Subcutaneous abdominal adipose tissue (tissue), 5 donors: ENCODE results near the gene SHH.

Experiments
- H3K27ac ChIP-seq: one replicate; pipeline ENCODE4 v1.7.0; 2013; ENCODE audit warnings: low read depth, mild to moderate bottlenecking, inconsistent platforms, low read length, moderate library complexity
- H3K27me3 ChIP-seq, 5 donors: one replicate each; pipeline ENCODE4 v1.7.0; 2013; ENCODE audit warnings: low read length in 5 of 5, inconsistent platforms in 1 of 5; ENCODE audit not compliant: control insufficient read depth in 5 of 5, insufficient read depth in 4 of 5
- H3K36me3 ChIP-seq, 5 donors: one replicate each; pipeline ENCODE4 v1.7.0; 2013; ENCODE audit warnings: low read length in 5 of 5; ENCODE audit not compliant: control insufficient read depth in 5 of 5, insufficient read depth in 5 of 5
- H3K4me1 ChIP-seq, 5 donors: one replicate each; pipeline ENCODE4 v1.7.0; 2013; ENCODE audit warnings: low read length in 5 of 5, mild to moderate bottlenecking in 3 of 5, moderate library complexity in 1 of 5; ENCODE audit not compliant: control insufficient read depth in 5 of 5, insufficient read depth in 5 of 5
- H3K4me3 ChIP-seq, 5 donors: one replicate each; pipeline ENCODE4 v1.7.0; 2013; ENCODE audit warnings: low read length in 5 of 5, low read depth in 1 of 5
- H3K9ac ChIP-seq, 5 donors: one replicate each; pipeline ENCODE4 v1.7.0; 2013; ENCODE audit warnings: low read length in 5 of 5, mild to moderate bottlenecking in 4 of 5, moderate library complexity in 3 of 5
- H3K9me3 ChIP-seq, 5 donors: one replicate each; pipeline ENCODE4 v1.7.0; 2013; ENCODE audit warnings: low read length in 5 of 5; ENCODE audit not compliant: control insufficient read depth in 5 of 5
- donor health status: healthy.
- donor health status: healthy.
- donor health status: healthy.
- donor health status: healthy.
- donor health status: healthy.

The SHH gene

DNA sequence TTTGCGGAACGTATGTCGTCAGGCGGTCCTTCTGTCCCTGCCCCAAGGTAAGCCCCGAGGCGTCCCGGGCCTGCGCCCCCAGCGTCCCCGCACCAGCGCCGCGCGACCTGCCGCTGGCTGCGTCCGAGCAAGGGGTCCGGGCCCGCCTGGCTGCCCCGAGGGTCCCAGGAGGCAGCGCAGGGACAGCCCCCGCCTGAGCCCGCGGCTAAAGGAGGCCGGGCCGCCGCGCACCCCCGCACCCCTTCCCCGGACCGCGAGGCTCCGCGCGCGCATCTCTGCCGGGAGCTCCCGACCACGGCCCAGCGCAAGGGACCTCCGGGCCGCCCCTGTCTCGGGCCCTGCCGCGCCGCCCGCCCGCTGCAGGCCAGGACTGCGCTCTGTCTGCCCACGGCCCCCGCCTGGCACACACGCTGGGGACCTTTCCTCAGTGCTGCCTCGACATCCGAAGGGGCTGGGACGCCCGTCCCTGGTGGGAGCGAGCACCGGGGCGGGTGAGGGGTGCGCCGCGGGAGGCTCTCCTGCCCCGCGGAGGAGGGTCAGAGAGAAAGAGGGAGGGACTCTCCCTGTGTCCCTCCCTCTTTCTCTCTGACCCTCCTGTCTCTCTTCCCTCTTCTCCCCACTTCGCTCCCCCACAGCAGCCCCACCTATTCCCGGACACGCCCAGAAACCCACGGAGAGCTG lies 25.0 kb downstream of the SHH start:
- Histone ChIP-seq H3K4me1 (peaks cover 0 to 15% (median 10%) of the 10 kb centered on the region in 5 donors), H3K27ac (no peak overlapping the region), H3K9ac (peak overlapping the region in 3 of 5 donors; percentile 25 to 58 (median 37)), H3K9me3 (peaks cover 0 to 5% (median 0%) of the 10 kb centered on the region in 5 donors), H3K27me3 (peaks cover 0 to 4% (median 0%) of the 10 kb centered on the region in 5 donors), H3K4me3 (peak overlapping the region; percentile 40 to 66 (median 58)), H3K36me3 (peaks cover 0 to 23% (median 14%) of the 10 kb centered on the region in 5 donors)

DNA sequence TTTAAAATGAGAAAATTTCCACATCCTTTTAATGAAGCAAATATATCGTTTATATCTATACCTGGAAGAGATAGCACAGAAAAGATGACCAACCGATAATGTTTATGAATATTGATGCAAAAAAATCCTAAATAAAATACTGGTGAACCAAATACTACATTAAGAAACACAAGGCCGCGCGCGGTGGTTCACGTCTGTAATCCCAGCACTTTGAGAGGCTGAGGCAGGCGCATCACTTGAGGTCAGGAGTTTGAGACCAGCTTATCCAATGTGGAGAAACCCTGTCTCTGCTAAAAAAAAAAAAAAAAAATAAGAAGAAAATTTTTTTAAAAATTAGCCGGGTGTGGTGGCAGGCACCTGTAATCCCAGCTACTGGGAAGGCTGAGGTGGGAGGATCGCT lies 25.8 kb downstream of the SHH start:
- Histone ChIP-seq H3K4me1 (peaks cover 0 to 15% (median 10%) of the 10 kb centered on the region in 5 donors), H3K9me3 (peaks cover 0 to 2% (median 0%) of the 10 kb centered on the region in 5 donors), H3K36me3 (peaks cover 0 to 26% (median 18%) of the 10 kb centered on the region in 5 donors), H3K27ac (no peak overlapping the region), H3K4me3 (peak overlapping the region in 1 of 5 donors; percentile 66), H3K27me3 (peaks cover 0 to 4% (median 0%) of the 10 kb centered on the region in 5 donors), H3K9ac (no peak overlapping the region)

DNA sequence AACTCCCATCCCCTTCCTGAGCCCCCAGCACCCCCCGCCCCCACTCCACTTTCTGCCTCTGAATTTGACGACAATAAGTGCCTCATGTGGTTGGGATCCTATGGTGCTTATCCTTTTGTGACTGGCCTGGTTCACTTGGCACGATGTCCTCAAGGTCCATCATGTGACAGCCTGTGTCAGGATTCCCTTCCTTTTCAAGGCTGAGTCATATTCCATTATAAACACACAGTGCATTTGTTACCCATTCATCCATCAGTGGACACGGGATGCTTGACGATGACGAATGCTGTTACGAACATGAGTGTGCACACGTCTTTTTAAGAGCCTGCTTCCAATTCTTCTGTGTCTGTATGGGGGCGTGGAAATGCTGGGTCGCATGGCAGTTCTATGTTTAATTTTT lies 26.7 kb downstream of the SHH start:
- no peak overlapping the region for H3K27ac ChIP-seq
- H3K4me3 ChIP-seq: no peak overlapping the region
- H3K36me3 ChIP-seq: peaks cover 0 to 36% (median 27%) of the 10 kb centered on the region in 5 donors
- H3K27me3 ChIP-seq: peaks cover 0 to 4% (median 0%) of the 10 kb centered on the region in 5 donors
- H3K9ac ChIP-seq: no peak overlapping the region
- no peaks in the 10 kb centered on the region for H3K9me3 ChIP-seq
- peaks cover 0 to 15% (median 10%) of the 10 kb centered on the region in 5 donors for H3K4me1 ChIP-seq

DNA sequence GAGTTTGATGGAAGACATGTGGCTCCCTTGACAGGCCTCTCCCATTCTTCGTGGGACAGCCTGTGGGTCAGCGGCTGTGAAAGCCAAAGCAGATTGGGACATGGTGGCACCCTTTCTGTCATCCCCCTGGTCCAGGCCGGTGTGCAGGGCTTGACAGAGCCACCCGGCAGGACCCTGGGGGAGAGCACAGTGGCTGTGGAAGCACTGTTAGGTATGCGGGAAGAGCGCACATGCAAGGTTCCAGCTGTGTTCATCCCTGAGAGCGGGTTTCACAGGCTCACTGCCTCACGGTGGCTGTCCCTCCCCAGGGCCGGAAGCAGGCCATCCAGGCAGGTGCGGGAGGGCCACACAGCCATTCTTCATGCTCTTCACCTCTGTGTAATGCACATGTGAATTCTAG lies 29.8 kb downstream of the SHH start:
- Histone ChIP-seq H3K9me3 (no peaks in the 10 kb centered on the region), H3K36me3 (peaks cover 0 to 55% (median 52%) of the 10 kb centered on the region in 5 donors), H3K4me3 (no peak overlapping the region), H3K4me1 (peaks cover 0 to 8% (median 5%) of the 10 kb centered on the region in 5 donors), H3K27me3 (peaks cover 0 to 4% (median 0%) of the 10 kb centered on the region in 5 donors), H3K27ac (no peak overlapping the region), H3K9ac (no peak overlapping the region)

DNA sequence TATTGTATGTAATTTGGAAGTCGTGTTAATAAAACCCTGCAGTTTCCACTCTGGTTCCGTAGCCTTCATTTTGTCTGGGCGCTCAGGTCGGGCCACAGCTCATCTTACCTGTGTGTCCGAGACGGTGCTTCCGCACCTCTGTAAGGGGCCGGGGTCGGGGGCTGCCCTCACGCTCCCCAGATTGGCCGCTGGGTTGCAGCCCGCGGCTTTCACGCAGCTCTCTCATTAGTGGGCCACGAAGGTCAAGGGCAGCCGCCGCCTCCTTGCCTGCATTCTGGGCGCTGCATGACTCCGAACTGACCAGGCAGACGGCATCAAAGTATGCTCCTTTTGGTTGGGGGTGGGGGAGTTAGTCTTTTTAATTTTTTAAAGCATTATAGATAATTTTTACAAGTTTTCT lies 30.8 kb downstream of the SHH start:
- peaks cover 0 to 65% (median 62%) of the 10 kb centered on the region in 5 donors for H3K36me3 ChIP-seq
- H3K4me3 ChIP-seq: no peak overlapping the region
- H3K27ac ChIP-seq: no peak overlapping the region
- H3K4me1 ChIP-seq: no peaks in the 10 kb centered on the region
- no peak overlapping the region for H3K9ac ChIP-seq
- no peaks in the 10 kb centered on the region for H3K27me3 ChIP-seq
- H3K9me3 ChIP-seq: no peaks in the 10 kb centered on the region

DNA sequence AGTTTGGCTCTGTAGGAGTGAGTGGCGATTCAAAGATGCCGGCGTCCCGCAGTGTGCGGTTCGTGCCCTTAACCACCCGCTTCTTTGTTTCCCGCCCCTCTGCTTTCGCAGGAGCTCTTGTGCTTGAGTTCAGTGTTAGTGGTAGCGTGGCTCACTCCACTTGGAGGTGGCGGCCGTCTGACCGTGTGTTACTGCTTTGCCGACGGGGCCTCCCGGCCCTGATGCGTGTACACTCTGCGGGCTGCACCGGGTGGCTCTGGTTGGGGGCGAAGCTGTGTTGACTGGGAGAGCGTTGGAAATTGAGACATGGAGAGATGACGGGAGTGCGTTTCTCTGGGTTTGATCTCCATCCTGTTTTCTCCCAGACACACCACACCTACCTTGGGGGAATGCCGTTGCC lies 31.4 kb downstream of the SHH start:
- H3K36me3 ChIP-seq: peaks cover 0 to 70% (median 67%) of the 10 kb centered on the region in 5 donors
- no peaks in the 10 kb centered on the region for H3K27me3 ChIP-seq
- no peaks in the 10 kb centered on the region for H3K9me3 ChIP-seq
- H3K4me3 ChIP-seq: no peak overlapping the region
- H3K27ac ChIP-seq: no peak overlapping the region
- no peaks in the 10 kb centered on the region for H3K4me1 ChIP-seq
- no peak overlapping the region for H3K9ac ChIP-seq

DNA sequence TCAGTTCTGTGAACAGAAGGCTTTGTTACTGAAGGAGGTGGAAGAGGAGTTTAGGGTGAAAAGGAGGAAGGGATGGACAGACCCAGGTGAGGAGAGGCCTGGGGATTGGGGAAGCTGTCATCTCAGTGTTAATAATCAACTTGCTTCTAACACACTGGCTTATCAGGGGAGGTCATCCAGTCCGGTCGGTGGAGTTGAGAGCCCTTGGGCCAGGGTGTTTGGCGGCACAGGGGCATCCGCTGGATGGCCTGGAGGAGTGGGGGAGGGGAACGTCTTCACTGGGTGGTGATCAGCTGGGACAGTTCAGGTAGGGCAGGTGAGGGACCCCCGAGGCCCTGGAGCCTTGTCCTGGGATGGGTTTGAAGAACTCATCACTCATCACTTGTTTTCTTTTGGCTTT lies 33.9 kb downstream of the SHH start:
- no peak overlapping the region for H3K9ac ChIP-seq
- H3K36me3 ChIP-seq: peaks cover 3 to 84% (median 76%) of the 10 kb centered on the region in 5 donors
- H3K9me3 ChIP-seq: no peaks in the 10 kb centered on the region
- no peak overlapping the region for H3K4me3 ChIP-seq
- H3K27me3 ChIP-seq: no peaks in the 10 kb centered on the region
- no peak overlapping the region for H3K27ac ChIP-seq
- H3K4me1 ChIP-seq: peaks cover 0 to 3% (median 0%) of the 10 kb centered on the region in 5 donors

DNA sequence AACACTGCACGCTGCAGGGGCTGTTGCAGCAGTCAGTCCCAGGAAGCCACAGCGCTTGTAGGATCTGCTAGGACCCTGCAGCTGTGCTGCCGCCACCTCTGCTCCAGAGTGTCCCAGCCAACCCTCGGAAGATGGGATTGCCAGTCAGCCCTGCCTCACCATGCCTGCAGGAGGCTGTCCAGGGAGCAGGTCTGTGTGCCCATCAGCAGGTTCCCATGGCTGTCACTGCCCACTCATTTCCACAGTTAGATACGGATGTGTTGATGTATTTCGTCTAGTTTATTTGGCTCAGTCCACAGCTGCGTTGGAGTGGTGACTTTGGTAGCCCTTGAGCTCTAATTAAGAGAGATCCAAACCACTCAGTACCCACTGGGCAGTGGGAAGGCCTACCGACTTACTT lies 35.7 kb downstream of the SHH start:
- H3K36me3 ChIP-seq: peaks cover 3 to 86% (median 70%) of the 10 kb centered on the region in 5 donors
- peaks cover 0 to 3% (median 0%) of the 10 kb centered on the region in 5 donors for H3K4me1 ChIP-seq
- H3K27ac ChIP-seq: no peak overlapping the region

DNA sequence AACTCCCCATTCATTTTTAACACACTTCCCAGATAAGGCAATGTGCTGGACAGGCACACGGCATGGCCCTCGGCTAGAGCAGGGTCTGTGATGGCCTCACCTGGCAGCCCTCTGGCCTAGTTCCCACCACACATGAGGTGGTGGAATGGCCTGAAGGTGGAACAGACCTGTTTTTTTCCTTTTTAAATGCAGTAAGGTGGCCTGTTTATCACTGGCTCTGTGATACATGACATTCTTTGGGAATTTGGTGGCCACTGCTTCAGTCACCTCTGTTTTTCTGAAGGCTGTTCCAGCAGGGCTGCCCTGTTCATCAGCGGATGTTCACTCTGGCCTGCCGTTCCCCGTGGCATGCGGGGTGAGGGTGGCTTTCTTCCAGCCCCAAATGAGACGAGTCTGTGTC lies 36.6 kb downstream of the SHH start:
- H3K4me3 ChIP-seq: no peak overlapping the region
- H3K9ac ChIP-seq: no peak overlapping the region
- H3K9me3 ChIP-seq: no peaks in the 10 kb centered on the region
- H3K27ac ChIP-seq: no peak overlapping the region
- H3K4me1 ChIP-seq: peaks cover 0 to 3% (median 0%) of the 10 kb centered on the region in 5 donors
- peaks cover 9 to 84% (median 72%) of the 10 kb centered on the region in 5 donors for H3K36me3 ChIP-seq
- H3K27me3 ChIP-seq: no peaks in the 10 kb centered on the region

More for the DNA sequence above, 35.7 kb downstream of the SHH start:
- no peak overlapping the region for H3K9ac ChIP-seq
- H3K27me3 ChIP-seq: no peaks in the 10 kb centered on the region
- no peaks in the 10 kb centered on the region for H3K9me3 ChIP-seq
- no peak overlapping the region for H3K4me3 ChIP-seq

DNA sequence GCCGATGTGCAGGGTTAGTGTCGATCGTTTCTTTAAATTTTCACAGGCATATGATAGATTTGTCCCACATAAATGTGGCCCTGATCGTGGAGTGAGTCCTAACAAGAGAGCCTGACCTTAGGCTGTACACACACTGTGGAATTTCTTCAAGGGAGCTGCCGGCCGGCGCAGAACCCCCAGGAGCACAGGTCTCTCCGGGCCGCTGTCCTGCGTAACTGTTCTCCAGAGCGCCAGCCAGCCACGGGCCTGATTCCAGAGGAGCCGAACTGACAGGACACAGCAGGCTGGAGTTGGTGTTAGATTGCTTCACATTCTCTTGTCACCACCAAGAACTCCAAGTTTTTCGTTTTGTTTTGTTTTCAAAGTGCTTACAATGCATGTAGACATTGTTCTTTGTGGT lies 37.3 kb downstream of the SHH start:
- H3K27me3 ChIP-seq: no peaks in the 10 kb centered on the region
- H3K4me3 ChIP-seq: no peak overlapping the region
- no peak overlapping the region for H3K9ac ChIP-seq
- no peaks in the 10 kb centered on the region for H3K9me3 ChIP-seq
- peaks cover 9 to 85% (median 72%) of the 10 kb centered on the region in 5 donors for H3K36me3 ChIP-seq
- H3K27ac ChIP-seq: no peak overlapping the region
- peaks cover 0 to 3% (median 0%) of the 10 kb centered on the region in 5 donors for H3K4me1 ChIP-seq
